ENCODE data around the gene EZR.

DNA sequence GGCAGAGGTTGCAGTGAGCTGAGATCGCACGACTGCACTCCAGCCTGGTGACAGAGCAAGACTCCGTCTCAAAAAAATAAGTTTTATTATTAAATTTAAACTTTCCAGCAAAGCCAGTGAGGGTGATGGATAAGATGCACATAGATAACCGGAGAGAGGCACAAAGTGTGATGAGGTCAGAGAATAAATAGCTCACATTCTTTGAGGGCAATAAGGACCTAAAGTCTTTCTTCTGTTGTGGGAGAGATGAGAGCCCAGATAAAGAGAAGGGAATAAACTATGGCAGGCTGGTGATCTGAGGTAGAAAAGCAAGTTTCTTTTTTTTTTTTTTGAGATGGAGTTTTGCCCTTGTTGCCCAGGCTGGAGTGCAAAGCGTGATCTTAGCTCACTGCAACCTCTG is 20.6 kb upstream of the EZR start:
- TF ChIP-seq, protein P1, sequence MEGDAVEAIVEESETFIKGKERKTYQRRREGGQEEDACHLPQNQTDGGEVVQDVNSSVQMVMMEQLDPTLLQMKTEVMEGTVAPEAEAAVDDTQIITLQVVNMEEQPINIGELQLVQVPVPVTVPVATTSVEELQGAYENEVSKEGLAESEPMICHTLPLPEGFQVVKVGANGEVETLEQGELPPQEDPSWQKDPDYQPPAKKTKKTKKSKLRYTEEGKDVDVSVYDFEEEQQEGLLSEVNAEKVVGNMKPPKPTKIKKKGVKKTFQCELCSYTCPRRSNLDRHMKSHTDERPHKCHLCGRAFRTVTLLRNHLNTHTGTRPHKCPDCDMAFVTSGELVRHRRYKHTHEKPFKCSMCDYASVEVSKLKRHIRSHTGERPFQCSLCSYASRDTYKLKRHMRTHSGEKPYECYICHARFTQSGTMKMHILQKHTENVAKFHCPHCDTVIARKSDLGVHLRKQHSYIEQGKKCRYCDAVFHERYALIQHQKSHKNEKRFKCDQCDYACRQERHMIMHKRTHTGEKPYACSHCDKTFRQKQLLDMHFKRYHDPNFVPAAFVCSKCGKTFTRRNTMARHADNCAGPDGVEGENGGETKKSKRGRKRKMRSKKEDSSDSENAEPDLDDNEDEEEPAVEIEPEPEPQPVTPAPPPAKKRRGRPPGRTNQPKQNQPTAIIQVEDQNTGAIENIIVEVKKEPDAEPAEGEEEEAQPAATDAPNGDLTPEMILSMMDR (conservative IDR thresholded peaks at IDR 0.05 in 1 of 2, IDR thresholded peaks at IDR 0.05 in 1 of 2; ENCODE audit: extremely low read depth in 1 of 2, insufficient read depth in 1 of 2, low read depth in 1 of 2, low read length in 2 of 2) = no peak
- no peak for TF ChIP-seq EZH2 (IDR thresholded peaks at IDR 0.05; ENCODE audit: borderline replicate concordance, low read length)
